ENCODE data around the gene HTR1E. TPM values are rescaled to one million over a fixed set of nuclear protein-coding genes. Genes with fewer than 3 reads are reported as not detected.

Gene HTR1E
- total and polyA plus RNA-seq, 10 of the 15 experiments (the other 5 are each of a cell fraction or from before 2014, with no cell fraction given), result not detected

DNA sequence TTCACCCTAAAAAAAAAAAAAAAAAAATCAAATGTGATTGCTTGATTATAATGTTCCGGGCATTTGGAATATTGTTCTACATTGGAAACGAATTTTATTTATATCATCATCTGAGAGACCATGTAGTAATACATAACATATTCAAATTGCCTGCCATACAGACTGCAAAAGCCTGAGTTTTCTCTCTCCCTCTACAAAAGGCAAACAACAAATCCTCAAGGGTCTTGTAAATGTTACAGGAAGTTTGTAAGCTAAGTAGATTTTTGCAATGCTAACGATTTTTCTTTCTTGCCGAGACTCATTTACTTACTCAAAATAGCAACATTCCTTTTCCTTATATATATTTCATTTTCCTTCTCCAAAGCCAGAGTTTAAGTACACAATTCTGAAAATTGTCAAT is 49.0 kb upstream of the HTR1E start:
- H3K9ac ChIP-seq (ENCODE audit: control insufficient read depth, insufficient read depth, low read length), result no peak overlapping the region
- SMC1A ChIA-PET (ENCODE audit: uncharacterized antibody, unreplicated experiment), result no interaction called here
- no peak overlapping the region for H3K27ac ChIP-seq (ENCODE audit: control insufficient read depth, insufficient read depth)
- no peak for ATAC-seq
- in situ Hi-C loops (cut with MboI), result no loop called here
- no peak for FAIRE-seq
- no peaks in the 10 kb centered on the region for H3K27me3 ChIP-seq (replicated peaks in 1 of 2; ENCODE audit: control insufficient read depth in 2 of 2, insufficient read depth in 2 of 2, low read length in 1 of 2)
- no peaks in the 10 kb centered on the region for H3K4me1 ChIP-seq (ENCODE audit: control insufficient read depth, insufficient read depth, low read length)
- no peak overlapping the region for H3K4me2 ChIP-seq (ENCODE audit: control insufficient read depth, insufficient read depth)
- POLR2A ChIA-PET, result no interaction called here
- TF ChIP-seq SUZ12 (IDR thresholded peaks at IDR 0.05; ENCODE audit: unreplicated experiment) (no peak), SMAD1 (IDR thresholded peaks at IDR 0.05; ENCODE audit: low read depth, partially characterized antibody) (no peak), IKZF1 (conservative IDR thresholded peaks at IDR 0.05) (no peak), MTA2 (IDR thresholded peaks at IDR 0.05; ENCODE audit: low read depth) (no peak), PAX8 (IDR thresholded peaks at IDR 0.05) (no peak)
- TF ChIP-seq, protein P1, sequence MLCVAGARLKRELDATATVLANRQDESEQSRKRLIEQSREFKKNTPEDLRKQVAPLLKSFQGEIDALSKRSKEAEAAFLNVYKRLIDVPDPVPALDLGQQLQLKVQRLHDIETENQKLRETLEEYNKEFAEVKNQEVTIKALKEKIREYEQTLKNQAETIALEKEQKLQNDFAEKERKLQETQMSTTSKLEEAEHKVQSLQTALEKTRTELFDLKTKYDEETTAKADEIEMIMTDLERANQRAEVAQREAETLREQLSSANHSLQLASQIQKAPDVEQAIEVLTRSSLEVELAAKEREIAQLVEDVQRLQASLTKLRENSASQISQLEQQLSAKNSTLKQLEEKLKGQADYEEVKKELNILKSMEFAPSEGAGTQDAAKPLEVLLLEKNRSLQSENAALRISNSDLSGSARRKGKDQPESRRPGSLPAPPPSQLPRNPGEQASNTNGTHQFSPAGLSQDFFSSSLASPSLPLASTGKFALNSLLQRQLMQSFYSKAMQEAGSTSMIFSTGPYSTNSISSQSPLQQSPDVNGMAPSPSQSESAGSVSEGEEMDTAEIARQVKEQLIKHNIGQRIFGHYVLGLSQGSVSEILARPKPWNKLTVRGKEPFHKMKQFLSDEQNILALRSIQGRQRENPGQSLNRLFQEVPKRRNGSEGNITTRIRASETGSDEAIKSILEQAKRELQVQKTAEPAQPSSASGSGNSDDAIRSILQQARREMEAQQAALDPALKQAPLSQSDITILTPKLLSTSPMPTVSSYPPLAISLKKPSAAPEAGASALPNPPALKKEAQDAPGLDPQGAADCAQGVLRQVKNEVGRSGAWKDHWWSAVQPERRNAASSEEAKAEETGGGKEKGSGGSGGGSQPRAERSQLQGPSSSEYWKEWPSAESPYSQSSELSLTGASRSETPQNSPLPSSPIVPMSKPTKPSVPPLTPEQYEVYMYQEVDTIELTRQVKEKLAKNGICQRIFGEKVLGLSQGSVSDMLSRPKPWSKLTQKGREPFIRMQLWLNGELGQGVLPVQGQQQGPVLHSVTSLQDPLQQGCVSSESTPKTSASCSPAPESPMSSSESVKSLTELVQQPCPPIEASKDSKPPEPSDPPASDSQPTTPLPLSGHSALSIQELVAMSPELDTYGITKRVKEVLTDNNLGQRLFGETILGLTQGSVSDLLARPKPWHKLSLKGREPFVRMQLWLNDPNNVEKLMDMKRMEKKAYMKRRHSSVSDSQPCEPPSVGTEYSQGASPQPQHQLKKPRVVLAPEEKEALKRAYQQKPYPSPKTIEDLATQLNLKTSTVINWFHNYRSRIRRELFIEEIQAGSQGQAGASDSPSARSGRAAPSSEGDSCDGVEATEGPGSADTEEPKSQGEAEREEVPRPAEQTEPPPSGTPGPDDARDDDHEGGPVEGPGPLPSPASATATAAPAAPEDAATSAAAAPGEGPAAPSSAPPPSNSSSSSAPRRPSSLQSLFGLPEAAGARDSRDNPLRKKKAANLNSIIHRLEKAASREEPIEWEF (IDR thresholded peaks at IDR 0.05; ENCODE audit: insufficient replicate concordance, low read depth, low read length), result no peak
- TF ChIP-seq, protein P2, sequence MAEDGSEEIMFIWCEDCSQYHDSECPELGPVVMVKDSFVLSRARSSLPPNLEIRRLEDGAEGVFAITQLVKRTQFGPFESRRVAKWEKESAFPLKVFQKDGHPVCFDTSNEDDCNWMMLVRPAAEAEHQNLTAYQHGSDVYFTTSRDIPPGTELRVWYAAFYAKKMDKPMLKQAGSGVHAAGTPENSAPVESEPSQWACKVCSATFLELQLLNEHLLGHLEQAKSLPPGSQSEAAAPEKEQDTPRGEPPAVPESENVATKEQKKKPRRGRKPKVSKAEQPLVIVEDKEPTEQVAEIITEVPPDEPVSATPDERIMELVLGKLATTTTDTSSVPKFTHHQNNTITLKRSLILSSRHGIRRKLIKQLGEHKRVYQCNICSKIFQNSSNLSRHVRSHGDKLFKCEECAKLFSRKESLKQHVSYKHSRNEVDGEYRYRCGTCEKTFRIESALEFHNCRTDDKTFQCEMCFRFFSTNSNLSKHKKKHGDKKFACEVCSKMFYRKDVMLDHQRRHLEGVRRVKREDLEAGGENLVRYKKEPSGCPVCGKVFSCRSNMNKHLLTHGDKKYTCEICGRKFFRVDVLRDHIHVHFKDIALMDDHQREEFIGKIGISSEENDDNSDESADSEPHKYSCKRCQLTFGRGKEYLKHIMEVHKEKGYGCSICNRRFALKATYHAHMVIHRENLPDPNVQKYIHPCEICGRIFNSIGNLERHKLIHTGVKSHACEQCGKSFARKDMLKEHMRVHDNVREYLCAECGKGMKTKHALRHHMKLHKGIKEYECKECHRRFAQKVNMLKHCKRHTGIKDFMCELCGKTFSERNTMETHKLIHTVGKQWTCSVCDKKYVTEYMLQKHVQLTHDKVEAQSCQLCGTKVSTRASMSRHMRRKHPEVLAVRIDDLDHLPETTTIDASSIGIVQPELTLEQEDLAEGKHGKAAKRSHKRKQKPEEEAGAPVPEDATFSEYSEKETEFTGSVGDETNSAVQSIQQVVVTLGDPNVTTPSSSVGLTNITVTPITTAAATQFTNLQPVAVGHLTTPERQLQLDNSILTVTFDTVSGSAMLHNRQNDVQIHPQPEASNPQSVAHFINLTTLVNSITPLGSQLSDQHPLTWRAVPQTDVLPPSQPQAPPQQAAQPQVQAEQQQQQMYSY (CRISPR knock-in tag; IDR thresholded peaks at IDR 0.05), result no peak
- TF ChIP-seq, protein P3, sequence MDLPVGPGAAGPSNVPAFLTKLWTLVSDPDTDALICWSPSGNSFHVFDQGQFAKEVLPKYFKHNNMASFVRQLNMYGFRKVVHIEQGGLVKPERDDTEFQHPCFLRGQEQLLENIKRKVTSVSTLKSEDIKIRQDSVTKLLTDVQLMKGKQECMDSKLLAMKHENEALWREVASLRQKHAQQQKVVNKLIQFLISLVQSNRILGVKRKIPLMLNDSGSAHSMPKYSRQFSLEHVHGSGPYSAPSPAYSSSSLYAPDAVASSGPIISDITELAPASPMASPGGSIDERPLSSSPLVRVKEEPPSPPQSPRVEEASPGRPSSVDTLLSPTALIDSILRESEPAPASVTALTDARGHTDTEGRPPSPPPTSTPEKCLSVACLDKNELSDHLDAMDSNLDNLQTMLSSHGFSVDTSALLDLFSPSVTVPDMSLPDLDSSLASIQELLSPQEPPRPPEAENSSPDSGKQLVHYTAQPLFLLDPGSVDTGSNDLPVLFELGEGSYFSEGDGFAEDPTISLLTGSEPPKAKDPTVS (IDR thresholded peaks at IDR 0.05; ENCODE audit: low read depth, low read length), result no peak
- TF ChIP-seq, protein P4, sequence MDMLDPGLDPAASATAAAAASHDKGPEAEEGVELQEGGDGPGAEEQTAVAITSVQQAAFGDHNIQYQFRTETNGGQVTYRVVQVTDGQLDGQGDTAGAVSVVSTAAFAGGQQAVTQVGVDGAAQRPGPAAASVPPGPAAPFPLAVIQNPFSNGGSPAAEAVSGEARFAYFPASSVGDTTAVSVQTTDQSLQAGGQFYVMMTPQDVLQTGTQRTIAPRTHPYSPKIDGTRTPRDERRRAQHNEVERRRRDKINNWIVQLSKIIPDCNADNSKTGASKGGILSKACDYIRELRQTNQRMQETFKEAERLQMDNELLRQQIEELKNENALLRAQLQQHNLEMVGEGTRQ (IDR thresholded peaks at IDR 0.05; ENCODE audit: borderline replicate concordance, low read depth, low read length), result no peak
- DNase-seq (ENCODE audit: low read depth, low spot score), result no peak
- H2AFZ ChIP-seq (ENCODE audit: control insufficient read depth, low read depth, low read length), result no peak overlapping the region
- H4K20me1 ChIP-seq (ENCODE audit: control insufficient read depth, insufficient read depth), result no peaks in the 10 kb centered on the region
- intact Hi-C loops (cut with micrococcal nuclease; ENCODE audit: unreplicated experiment), result no loop called here
- 27% methylated on average over 4 of the region's 4 CpGs for WGBS (ENCODE audit: insufficient coverage, insufficient replicate concordance, low lambda C conversion rate, missing lambda C conversion rate)
- H3K4me3 ChIP-seq, result no peak overlapping the region
- H3K36me3 ChIP-seq (ENCODE audit: control insufficient read depth in 2 of 2, insufficient read depth in 2 of 2, low read length in 1 of 2), result no peaks in the 10 kb centered on the region
- no TSS peak for BruUV-seq (replicated peaks)
- no peaks in the 10 kb centered on the region for H3K9me3 ChIP-seq (replicated peaks; ENCODE audit: control insufficient read depth, insufficient read depth, low read length)
- RAD21 ChIA-PET (ENCODE audit: unreplicated experiment), result no interaction called here
- CTCF ChIA-PET, result no interaction called here
- no peaks in the 10 kb centered on the region for H3K79me2 ChIP-seq (ENCODE audit: control insufficient read depth, insufficient read depth, low read length)

All from GM12878 (cell line).